ENCODE measurements around the gene SIT1.

The SIT1 gene

DNA sequence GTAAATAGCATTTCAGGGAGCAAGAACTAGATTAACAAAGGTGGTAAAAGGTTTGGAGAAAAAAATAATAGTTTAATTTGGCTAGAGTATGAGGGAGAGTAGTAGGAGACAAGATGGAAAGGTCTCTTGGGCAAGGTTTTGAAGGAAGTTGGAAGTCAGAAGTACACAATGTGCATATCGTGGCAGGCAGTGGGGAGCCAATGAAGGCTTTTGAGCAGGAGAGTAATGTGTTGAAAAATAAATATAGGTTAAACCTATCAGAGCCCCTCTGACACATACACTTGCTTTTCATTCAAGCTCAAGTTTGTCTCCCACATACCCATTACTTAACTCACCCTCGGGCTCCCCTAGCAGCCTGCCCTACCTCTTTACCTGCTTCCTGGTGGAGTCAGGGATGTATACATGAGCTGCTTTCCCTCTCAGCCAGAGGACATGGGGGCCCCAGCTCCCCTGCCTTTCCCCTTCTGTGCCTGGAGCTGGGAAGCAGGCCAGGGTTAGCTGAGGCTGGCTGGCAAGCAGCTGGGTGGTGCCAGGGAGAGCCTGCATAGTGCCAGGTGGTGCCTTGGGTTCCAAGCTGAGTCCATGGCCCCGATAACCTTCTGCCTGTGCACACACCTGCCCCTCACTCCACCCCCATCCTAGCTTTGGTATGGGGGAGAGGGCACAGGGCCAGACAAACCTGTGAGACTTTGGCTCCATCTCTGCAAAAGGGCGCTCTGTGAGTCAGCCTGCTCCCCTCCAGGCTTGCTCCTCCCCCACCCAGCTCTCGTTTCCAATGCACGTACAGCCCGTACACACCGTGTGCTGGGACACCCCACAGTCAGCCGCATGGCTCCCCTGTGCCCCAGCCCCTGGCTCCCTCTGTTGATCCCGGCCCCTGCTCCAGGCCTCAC is 22.6 kb upstream of the SIT1 start, which contains the start of gene CA9:
CA9 (plus strand) TSS at position 797 of the 893 bp plus-strand sequence; CDS start at position 829, 32 bp downstream.
- H3K4me1 Mint-ChIP-seq (ENCODE audit: low read depth): peaks cover 10% of the 10 kb centered on the region
- no peaks in the 10 kb centered on the region for H3K27me3 Mint-ChIP-seq
- H3K36me3 Mint-ChIP-seq: no peaks in the 10 kb centered on the region
- H3K27ac Mint-ChIP-seq: no peak within 1 kb of the TSS
- peak within 1 kb of the TSS; percentile 68 for H3K4me3 Mint-ChIP-seq
- H3K9me3 Mint-ChIP-seq (ENCODE audit: low read depth): no peaks in the 10 kb centered on the region

DNA sequence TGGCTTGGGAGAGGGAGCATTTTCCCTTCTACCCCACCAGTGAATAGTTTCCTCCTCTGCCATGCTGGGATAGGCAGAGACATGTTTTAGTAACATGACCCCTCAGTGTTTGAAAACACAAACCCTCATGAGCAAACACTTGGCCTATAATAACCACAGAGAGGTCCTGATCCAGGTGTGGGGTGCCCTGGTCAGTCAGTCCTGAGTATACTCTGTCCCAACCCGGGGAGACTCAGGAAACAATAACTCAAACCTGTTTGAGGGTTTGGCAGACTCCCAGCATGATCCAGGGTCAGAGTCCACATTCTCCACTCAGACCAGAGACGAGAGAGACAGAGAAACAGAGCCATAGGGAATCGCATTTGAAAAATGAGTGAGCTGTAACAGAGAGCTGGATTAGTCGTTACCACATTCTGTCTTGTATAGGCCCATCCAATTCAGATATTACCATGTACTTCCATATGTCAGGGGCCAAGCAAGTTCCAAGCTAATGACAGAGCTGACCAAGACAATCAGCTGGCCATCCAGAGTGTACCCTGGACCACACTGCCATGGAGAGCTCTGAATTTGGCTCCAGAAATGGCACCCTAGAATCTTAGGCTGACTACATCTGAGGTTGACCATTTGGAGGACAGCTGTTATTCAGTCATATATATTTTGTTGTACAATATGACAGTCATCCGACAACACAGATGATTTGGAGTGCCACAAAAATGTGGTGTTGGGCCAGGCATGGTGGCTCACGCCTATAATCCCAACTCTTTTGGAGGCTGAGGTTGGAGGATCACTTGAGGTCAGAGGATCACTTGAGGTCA is 18.8 kb upstream of the SIT1 start:
- Mint-ChIP-seq H3K4me3 (no peak overlapping the region), H3K27ac (no peak overlapping the region), H3K4me1 (ENCODE audit: low read depth) (peaks cover 12% of the 10 kb centered on the region), H3K27me3 (no peaks in the 10 kb centered on the region), H3K9me3 (ENCODE audit: low read depth) (no peaks in the 10 kb centered on the region), H3K36me3 (no peaks in the 10 kb centered on the region)

DNA sequence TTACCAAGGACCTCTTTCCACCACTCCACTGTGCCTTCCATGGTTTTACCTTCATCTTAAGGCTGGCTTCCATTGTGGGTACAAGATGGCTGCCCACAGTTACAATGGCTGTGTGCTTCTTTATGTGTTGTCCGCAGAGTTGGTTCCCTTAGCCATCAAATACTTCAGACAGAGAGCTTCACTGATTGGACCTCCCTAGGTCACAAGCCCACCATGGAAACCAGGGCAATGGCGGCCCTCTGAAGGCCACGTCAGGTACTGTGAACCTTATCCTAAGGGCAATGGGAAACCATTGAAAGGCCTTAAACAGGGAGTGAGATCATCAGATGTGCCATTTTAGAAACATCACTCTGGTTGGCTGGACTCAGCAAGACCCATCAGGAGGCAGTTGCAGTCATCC is 17.2 kb upstream of the SIT1 start:
- Mint-ChIP-seq H3K4me1 (ENCODE audit: low read depth) (peaks cover 15% of the 10 kb centered on the region), H3K4me3 (no peak overlapping the region), H3K27me3 (no peaks in the 10 kb centered on the region), H3K9me3 (ENCODE audit: low read depth) (no peaks in the 10 kb centered on the region), H3K27ac (no peak overlapping the region), H3K36me3 (no peaks in the 10 kb centered on the region)

DNA sequence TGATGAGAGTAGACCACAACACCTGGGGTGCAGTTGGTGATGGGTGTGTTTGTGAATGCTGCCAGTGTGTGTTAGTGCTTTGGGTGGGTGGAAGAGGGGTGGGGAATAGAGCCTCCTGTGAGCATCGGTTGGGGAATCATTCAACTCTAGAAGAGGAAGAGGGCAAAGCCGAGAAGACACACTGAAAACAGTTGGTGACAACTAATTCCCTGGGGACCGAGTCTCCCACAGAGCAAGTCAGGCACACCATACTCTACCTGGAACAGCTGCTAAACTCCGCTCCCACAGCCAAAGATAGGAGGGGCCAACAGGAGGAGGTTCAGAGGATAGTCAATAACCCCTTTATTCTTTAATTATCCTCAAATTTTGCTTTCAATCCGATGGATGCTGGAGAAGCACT is 15.8 kb upstream of the SIT1 start:
- no peak overlapping the region for H3K27ac Mint-ChIP-seq
- no peaks in the 10 kb centered on the region for H3K9me3 Mint-ChIP-seq (ENCODE audit: low read depth)
- no peak overlapping the region for H3K4me3 Mint-ChIP-seq
- no peaks in the 10 kb centered on the region for H3K36me3 Mint-ChIP-seq
- peaks cover 27% of the 10 kb centered on the region for H3K4me1 Mint-ChIP-seq (ENCODE audit: low read depth)
- no peaks in the 10 kb centered on the region for H3K27me3 Mint-ChIP-seq

DNA sequence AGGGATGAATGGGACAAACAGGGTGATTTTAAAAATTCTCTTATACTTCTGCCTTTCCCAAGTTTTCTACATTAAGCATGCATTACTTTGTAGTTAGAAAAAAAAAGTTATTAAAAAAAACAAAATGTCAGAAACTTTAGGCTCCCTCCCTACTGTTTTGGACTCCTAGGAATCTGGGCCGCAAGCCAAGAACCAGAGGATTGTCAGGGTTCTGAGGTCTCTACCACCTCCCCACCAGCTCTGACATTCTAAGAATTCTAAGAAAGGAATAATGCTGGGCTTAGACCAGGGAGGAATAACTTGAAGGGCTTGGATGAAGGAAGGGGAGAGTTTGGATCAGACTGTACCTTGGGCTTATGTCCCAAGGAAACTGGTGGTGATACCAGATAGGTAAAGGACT is 15.3 kb upstream of the SIT1 start:
- no peaks in the 10 kb centered on the region for H3K9me3 Mint-ChIP-seq (ENCODE audit: low read depth)
- no peaks in the 10 kb centered on the region for H3K36me3 Mint-ChIP-seq
- peak overlapping the region; percentile 40 for H3K4me3 Mint-ChIP-seq
- H3K27ac Mint-ChIP-seq: no peak overlapping the region
- no peaks in the 10 kb centered on the region for H3K27me3 Mint-ChIP-seq
- H3K4me1 Mint-ChIP-seq (ENCODE audit: low read depth): peaks cover 30% of the 10 kb centered on the region

DNA sequence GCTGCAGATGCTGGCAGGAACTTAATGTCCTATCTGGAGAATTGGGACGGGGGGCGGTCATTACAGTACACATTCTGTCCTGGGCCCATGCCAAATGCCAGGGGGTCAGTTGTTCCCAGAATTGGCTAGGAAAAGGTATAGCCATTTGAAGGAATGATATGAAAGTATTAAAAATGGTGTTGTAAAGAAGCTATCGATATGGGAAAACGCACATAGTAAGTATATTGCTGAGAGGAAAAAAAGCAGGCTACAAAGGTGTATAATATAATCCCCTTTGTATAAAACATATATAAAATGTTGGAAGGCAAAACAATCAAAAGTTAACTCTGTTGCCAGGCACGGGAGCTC is 14.7 kb upstream of the SIT1 start:
- Mint-ChIP-seq H3K27me3 (no peaks in the 10 kb centered on the region), H3K27ac (no peak overlapping the region), H3K36me3 (no peaks in the 10 kb centered on the region), H3K4me3 (peak overlapping the region; percentile 83), H3K9me3 (ENCODE audit: low read depth) (no peaks in the 10 kb centered on the region), H3K4me1 (ENCODE audit: low read depth) (peaks cover 36% of the 10 kb centered on the region)

DNA sequence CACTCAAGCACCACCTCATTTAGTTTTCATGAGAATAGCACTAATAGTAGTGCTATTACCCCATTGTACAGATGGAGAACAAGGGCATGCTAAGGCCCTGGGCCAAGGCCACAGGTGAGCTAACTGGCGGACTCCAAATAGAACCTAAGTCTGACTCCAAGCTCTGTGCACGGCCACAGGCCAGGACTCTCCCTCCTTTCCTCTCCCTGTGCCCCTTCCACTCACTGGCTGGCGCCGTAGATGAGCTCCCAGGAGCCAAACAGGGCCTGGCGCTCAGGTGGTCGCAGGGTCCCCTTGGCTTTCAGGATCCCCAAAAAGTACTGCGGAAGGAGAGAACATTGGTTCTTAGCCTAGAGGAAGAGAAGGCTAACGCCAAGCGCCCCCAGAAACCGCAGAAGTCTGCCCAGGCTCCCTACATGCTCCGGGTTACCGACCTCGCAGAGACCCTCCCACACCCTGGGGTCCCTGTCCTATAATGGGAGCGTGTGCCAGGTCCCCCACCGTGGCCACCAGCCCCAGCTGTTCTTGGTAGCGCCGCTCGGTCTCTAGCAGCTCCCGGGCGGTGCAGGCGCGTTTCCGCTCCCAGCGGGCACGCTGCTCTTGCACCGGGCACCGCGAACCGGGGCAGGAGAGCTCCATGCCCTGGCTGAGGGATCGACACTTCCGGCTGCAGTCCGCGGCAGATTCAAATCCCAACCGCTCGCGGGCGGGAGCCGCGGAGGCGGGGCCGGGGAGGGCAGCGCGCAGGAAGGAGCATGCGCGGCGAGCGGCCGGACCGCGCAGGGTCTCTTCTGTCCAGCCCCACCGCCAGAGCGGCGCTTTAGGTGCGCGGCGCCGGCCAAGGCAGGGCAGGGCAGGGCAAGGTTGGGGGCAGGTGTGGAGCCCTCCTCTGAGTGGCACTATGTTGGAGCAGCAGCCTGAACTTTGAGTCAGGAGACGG is 14.1 kb upstream of the SIT1 start, which contains the start of gene ARHGEF39:
ARHGEF39 (minus strand) TSS at position 665 of the 940 bp plus-strand sequence; CDS start at position 639, 26 bp downstream.
- peaks cover 43% of the 10 kb centered on the region for H3K4me1 Mint-ChIP-seq (ENCODE audit: low read depth)
- H3K27me3 Mint-ChIP-seq: no peaks in the 10 kb centered on the region
- H3K27ac Mint-ChIP-seq: no peak within 1 kb of the TSS
- peaks cover 2% of the 10 kb centered on the region for H3K36me3 Mint-ChIP-seq
- H3K9me3 Mint-ChIP-seq (ENCODE audit: low read depth): no peaks in the 10 kb centered on the region
- peak within 1 kb of the TSS; percentile 83 for H3K4me3 Mint-ChIP-seq

DNA sequence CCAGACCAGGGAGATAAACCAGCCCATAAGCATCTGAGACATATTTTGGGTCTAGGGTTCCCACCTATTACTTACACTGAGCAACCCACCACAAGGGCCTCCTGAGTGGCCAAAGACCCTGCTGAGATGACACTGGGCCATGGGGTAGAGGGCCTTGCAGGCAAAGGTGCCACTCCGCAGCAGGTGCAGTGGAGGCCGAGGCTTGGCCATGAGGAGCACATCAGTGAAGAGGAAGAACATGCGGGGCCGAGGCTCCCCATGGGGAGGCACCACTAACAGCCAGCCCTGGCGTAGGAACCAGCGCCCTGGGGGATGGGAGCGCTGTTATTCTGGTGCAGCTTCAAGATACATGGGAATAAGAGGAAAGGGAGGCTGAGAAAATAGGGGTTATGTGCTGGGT is 11.7 kb upstream of the SIT1 start:
- Mint-ChIP-seq H3K36me3 (peaks cover 2% of the 10 kb centered on the region), H3K27ac (peak overlapping the region; percentile 12), H3K9me3 (ENCODE audit: low read depth) (no peaks in the 10 kb centered on the region), H3K4me1 (ENCODE audit: low read depth) (peaks cover 60% of the 10 kb centered on the region), H3K27me3 (no peaks in the 10 kb centered on the region), H3K4me3 (no peak overlapping the region)

DNA sequence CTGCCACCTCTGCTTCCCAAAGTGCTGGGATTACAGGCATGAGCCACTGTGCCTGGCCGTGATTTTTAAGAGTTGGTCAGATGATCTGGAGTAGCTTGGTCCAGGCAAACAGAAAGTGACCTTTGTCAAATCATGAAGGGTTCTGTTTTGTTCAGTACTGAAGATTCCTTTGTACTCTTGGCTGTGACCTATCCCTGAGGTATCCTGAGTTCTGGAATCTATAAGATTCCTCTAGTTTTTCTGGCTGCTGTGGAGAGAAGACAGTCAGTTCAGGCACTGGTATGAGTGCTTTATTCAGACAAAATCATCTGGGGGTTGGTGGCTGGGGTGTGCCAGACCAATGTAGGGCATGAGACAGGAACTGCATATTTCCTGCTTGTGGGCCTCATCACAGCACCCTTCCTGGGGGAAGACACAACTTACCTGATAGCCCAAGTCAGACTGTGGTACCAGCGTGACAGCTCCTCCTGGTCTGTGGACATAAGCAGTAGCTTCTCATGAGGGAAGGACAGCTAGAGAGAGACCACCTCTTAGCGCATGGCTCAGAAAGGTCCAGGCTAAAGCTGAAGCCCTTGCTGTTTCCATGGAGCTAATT is 11.1 kb upstream of the SIT1 start:
- H3K27me3 Mint-ChIP-seq: no peaks in the 10 kb centered on the region
- peak overlapping the region; percentile 23 for H3K4me3 Mint-ChIP-seq
- H3K9me3 Mint-ChIP-seq (ENCODE audit: low read depth): no peaks in the 10 kb centered on the region
- peaks cover 2% of the 10 kb centered on the region for H3K36me3 Mint-ChIP-seq
- peak overlapping the region; percentile 89 for H3K27ac Mint-ChIP-seq
- peaks cover 66% of the 10 kb centered on the region for H3K4me1 Mint-ChIP-seq (ENCODE audit: low read depth)

DNA sequence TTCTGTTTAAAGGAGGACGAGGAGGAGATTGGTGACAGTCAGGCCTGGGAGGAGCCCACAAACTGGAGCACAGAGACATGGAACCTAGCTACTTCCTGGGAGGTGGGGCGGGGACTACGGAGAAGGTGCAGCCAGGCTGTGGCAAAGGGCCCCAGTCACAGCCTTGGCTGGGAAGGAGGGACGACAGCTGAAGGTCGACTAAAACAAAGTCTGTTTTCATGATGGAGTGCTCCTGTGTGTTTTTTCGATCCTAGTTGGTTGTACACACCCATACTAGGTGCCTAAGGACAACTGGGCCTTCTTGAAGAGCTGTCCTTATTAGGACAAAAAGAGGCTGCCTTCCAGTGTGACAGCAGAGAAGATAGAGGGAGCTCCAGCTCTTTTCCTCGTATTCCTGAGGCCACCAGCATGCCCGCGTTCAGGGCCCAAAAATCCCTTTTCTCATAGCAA is 10.3 kb upstream of the SIT1 start:
- H3K36me3 Mint-ChIP-seq: peaks cover 2% of the 10 kb centered on the region
- H3K27ac Mint-ChIP-seq: peak overlapping the region; percentile 22
- H3K4me3 Mint-ChIP-seq: peak overlapping the region; percentile 13

DNA sequence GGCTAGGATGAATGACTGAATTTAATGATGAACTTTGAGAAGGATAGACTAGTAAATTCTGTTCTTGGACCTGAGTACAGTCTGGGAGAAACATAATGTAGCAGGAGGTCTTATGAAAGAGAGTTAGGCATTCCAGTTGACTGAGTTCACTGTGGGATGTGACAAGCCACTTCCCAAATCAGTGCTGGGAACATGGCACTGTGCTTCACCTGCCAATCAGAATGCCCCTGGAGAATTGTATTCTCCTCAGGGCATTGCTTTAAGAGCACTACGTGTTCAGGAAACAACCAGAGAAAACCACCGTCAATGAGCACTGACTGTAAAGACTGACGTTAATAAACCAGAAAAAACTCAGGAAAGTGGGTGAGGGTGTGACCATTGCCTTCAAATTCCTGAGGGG is 8.6 kb upstream of the SIT1 start:
- peaks cover 2% of the 10 kb centered on the region for H3K36me3 Mint-ChIP-seq
- peak overlapping the region; percentile 70 for H3K27ac Mint-ChIP-seq
- H3K27me3 Mint-ChIP-seq: no peaks in the 10 kb centered on the region
- peak overlapping the region; percentile 85 for H3K4me3 Mint-ChIP-seq
- H3K9me3 Mint-ChIP-seq (ENCODE audit: low read depth): no peaks in the 10 kb centered on the region
- peaks cover 71% of the 10 kb centered on the region for H3K4me1 Mint-ChIP-seq (ENCODE audit: low read depth)

More for the DNA sequence above, 10.3 kb upstream of the SIT1 start:
- peaks cover 71% of the 10 kb centered on the region for H3K4me1 Mint-ChIP-seq (ENCODE audit: low read depth)
- H3K27me3 Mint-ChIP-seq: no peaks in the 10 kb centered on the region
- H3K9me3 Mint-ChIP-seq (ENCODE audit: low read depth): no peaks in the 10 kb centered on the region

DNA sequence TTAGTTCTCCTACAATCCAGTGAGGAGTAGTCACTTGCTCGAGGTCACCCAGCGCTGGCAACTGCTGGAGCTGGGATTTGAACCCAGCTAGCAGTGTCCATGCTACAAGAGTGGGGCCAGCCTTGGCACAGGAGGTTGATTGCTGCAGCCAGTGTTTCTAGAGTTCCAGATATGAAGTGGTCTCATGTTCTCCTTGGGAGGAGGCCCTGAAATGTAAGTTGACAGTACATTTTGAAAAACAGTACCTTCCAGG is 8.2 kb upstream of the SIT1 start:
- H3K9me3 Mint-ChIP-seq (ENCODE audit: low read depth): no peaks in the 10 kb centered on the region
- H3K4me3 Mint-ChIP-seq: peak overlapping the region; percentile 85
- H3K4me1 Mint-ChIP-seq (ENCODE audit: low read depth): peaks cover 68% of the 10 kb centered on the region
- H3K27ac Mint-ChIP-seq: peak overlapping the region; percentile 70
- H3K27me3 Mint-ChIP-seq: no peaks in the 10 kb centered on the region
- peaks cover 2% of the 10 kb centered on the region for H3K36me3 Mint-ChIP-seq

DNA sequence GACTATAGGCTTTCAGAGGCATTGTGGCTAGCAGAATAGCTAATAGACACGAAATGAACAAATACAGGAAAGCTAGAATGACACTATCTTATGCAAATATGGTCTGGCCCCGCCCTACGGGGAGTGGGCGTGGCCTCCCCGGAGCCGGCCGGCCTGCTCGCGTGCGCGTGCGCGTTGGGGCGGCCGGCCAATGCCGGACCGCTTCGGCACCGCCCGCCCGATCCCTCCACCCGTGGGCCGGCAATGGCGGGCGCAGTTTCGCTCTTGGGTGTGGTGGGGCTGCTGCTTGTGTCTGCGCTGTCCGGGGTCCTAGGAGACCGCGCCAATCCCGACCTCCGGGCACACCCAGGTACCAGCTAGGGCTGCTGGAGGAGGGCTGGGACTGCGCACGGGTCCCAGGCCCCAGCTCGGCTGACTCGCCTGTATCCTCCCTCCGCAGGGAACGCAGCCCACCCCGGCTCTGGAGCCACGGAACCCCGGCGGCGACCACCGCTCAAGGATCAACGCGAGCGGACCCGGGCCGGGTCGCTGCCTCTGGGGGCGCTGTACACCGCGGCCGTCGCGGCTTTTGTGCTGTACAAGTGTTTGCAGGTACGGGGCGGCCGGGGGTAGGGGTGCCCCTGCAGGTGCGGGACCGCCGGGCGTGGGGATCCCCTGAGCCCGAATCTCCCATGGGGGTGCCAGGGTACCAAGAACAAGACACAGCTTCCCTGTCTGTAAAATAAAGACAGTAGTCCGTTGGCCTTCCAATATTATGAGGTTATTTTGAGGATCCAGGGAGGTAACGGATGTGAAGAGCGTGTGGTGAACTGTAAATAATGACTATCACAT is 7.6 kb upstream of the SIT1 start, which contains the start of gene CCDC107:
CCDC107 (plus strand) TSS at position 156 of the 831 bp plus-strand sequence; CDS start at position 244, 88 bp downstream.
- Mint-ChIP-seq H3K9me3 (ENCODE audit: low read depth) (no peaks in the 10 kb centered on the region), H3K36me3 (peaks cover 2% of the 10 kb centered on the region), H3K27me3 (no peaks in the 10 kb centered on the region), H3K4me1 (ENCODE audit: low read depth) (peaks cover 67% of the 10 kb centered on the region), H3K4me3 (peak within 1 kb of the TSS; percentile 85), H3K27ac (peak within 1 kb of the TSS; percentile 99)

All from activated naive CD8-positive, alpha-beta T cell (primary cell).